HepG2 (cell line): ENCODE measurements around the gene PALMD. TPM values are rescaled to one million over a fixed set of nuclear protein-coding genes. Genes with fewer than 3 reads are reported as not detected.

ENCODE experiments used
- ATF5 ChIP-seq: sonication (generic); formaldehyde crosslinking; IDR thresholded peaks from 2 replicates; pipeline ENCODE4 v1.4.0; 2020; ENCODE audit warnings: mild to moderate bottlenecking, low read depth, missing genetic modification reagents
- DNMT1 ChIP-seq: sonication (generic); formaldehyde crosslinking; IDR thresholded peaks from 2 replicates; pipeline ENCODE4 v1.5.1; 2020; ENCODE audit warnings: mild to moderate bottlenecking, missing genetic modification reagents
- GABPB1 ChIP-seq: IDR thresholded peaks from 2 replicates; pipeline ENCODE4 v1.6.1; 2016; ENCODE audit warnings: mild to moderate bottlenecking, missing genetic modification reagents, moderate library complexity, missing compliant biosample characterization
- GZF1 ChIP-seq: sonication (generic); formaldehyde crosslinking; IDR thresholded peaks from 2 replicates; pipeline ENCODE4 v1.5.1; 2020; ENCODE audit warnings: mild to moderate bottlenecking, missing genetic modification reagents
- HDAC6 ChIP-seq: fragments of 200-600 bp; sonication (generic); IDR thresholded peaks from 2 replicates; pipeline ENCODE4 v1.7.0; 2017; ENCODE audit warnings: mild to moderate bottlenecking, antibody characterized with exemption, low read length, low read depth
- KDM5A ChIP-seq: fragments of 200-600 bp; sonication (generic); IDR thresholded peaks from 2 replicates; pipeline ENCODE4 v1.7.0; 2018; ENCODE audit warnings: antibody characterized with exemption, mild to moderate bottlenecking, low read length, borderline replicate concordance
- NFAT5 ChIP-seq: sonication (generic); formaldehyde crosslinking; IDR thresholded peaks from 2 replicates; pipeline ENCODE4 v1.4.0; 2020; ENCODE audit warnings: missing genetic modification reagents
- NFYB ChIP-seq: sonication (generic); formaldehyde crosslinking; IDR thresholded peaks from 2 replicates; pipeline ENCODE4 v1.4.0; 2020; ENCODE audit warnings: missing genetic modification reagents
- PTBP1 ChIP-seq: fragments of 200-400 bp; formaldehyde crosslinking; IDR thresholded peaks from 2 replicates; pipeline ENCODE4 v1.6.1; 2018; ENCODE audit warnings: low read length, low read depth; ENCODE audit not compliant: poor library complexity, severe bottlenecking
- RARG ChIP-seq: sonication (generic); formaldehyde crosslinking; IDR thresholded peaks from 2 replicates; pipeline ENCODE4 v1.4.0; 2020; ENCODE audit warnings: low read depth, mild to moderate bottlenecking, missing genetic modification reagents
- RELA ChIP-seq: sonication (generic); formaldehyde crosslinking; IDR thresholded peaks from 2 replicates; pipeline ENCODE4 v1.4.0; 2020; ENCODE audit warnings: missing genetic modification reagents
- SIN3B ChIP-seq: fragments of 150-350 bp; IDR thresholded peaks from 2 replicates; pipeline ENCODE4 v1.6.1; 2014; ENCODE audit warnings: low read length
- SKI ChIP-seq: fragments of 450-650 bp; IDR thresholded peaks from one replicate; pipeline ENCODE4 v1.6.1; 2018; ENCODE audit warnings: mild to moderate bottlenecking; ENCODE audit not compliant: partially characterized antibody
- TAF15 ChIP-seq: fragments of 200-400 bp; formaldehyde crosslinking; IDR thresholded peaks from one replicate; pipeline ENCODE4 v1.6.1; 2018; ENCODE audit warnings: mild to moderate bottlenecking, low read depth, low read length; ENCODE audit not compliant: poor library complexity, severe bottlenecking
- TOE1 ChIP-seq: sonication (generic); formaldehyde crosslinking; IDR thresholded peaks from 2 replicates; pipeline ENCODE4 v1.4.0; 2020; ENCODE audit warnings: mild to moderate bottlenecking, missing genetic modification reagents
- ZNF326 ChIP-seq: sonication (generic); formaldehyde crosslinking; IDR thresholded peaks from 2 replicates; pipeline ENCODE4 v1.4.0; 2020; ENCODE audit warnings: missing genetic modification reagents, borderline replicate concordance
- ZNF329 ChIP-seq: sonication (generic); formaldehyde crosslinking; IDR thresholded peaks from 2 replicates; pipeline ENCODE4 v1.9.0; 2021; ENCODE audit warnings: low read depth, mild to moderate bottlenecking, missing genetic modification reagents
- ZNF549 ChIP-seq: sonication (generic); formaldehyde crosslinking; IDR thresholded peaks from 2 replicates; pipeline ENCODE4 v1.5.0; 2020; ENCODE audit warnings: missing genetic modification reagents
- ZNF776 ChIP-seq: sonication (generic); formaldehyde crosslinking; IDR thresholded peaks from 2 replicates; pipeline ENCODE4 v1.4.0; 2020; ENCODE audit warnings: mild to moderate bottlenecking, missing genetic modification reagents
- polyA plus RNA-seq, 8 experiments: library from polyadenylated mRNA; depleted of rRNA in 3 of 8; stranded (reverse) in 7 of 8; unstranded in 1 of 8; fragments of >200 nt; fragmentation: Illumina TruSeq in 4 of 8; extraction: Trizol in 4 of 8; gene quantifications; 2 replicates each; pipeline versions ENCODE4 v1.2.1 to v1.2.3, GENCODE V29; 2011 to 2016; ENCODE audit warnings: low read depth in 4 of 8, missing spikeins in 1 of 8, mixed read lengths in 1 of 8; ENCODE audit not compliant: insufficient read depth in 1 of 8
- total RNA-seq, 5 experiments: library from RNA; depleted of rRNA; stranded (reverse); fragments of >200 nt; fragmentation: Illumina TruSeq; extraction: Trizol; gene quantifications; 2 replicates each; pipeline ENCODE4 v1.2.3, GENCODE V29; 2016; ENCODE audit warnings: low read depth in 1 of 5
- TF ChIP-seq, protein P1 (sequence below): sonication (generic); formaldehyde crosslinking; IDR thresholded peaks from 2 replicates; pipeline ENCODE4 v1.8.0; 2022; ENCODE audit warnings: missing genetic modification reagents, low read depth, mild to moderate bottlenecking, borderline replicate concordance
- TF ChIP-seq, protein P2 (sequence below): sonication (generic); formaldehyde crosslinking; IDR thresholded peaks from 2 replicates; pipeline ENCODE4 v1.4.0; 2020; ENCODE audit warnings: mild to moderate bottlenecking, missing genetic modification reagents
- TF ChIP-seq, protein P3 (sequence below): sonication (generic); formaldehyde crosslinking; IDR thresholded peaks from 2 replicates; pipeline ENCODE4 v1.4.0; 2020; ENCODE audit warnings: missing genetic modification reagents; ENCODE audit errors: not compliant biosample characterization
- TF ChIP-seq, protein P4 (sequence below): sonication (generic); formaldehyde crosslinking; IDR thresholded peaks from 2 replicates; pipeline ENCODE4 v1.4.0; 2020; ENCODE audit warnings: mild to moderate bottlenecking, missing genetic modification reagents

The PALMD gene
- total and polyA plus RNA-seq, 2 of the 13 experiments (the other 11 are each of a cell fraction or from before 2014, with no cell fraction given), result 5.5 to 31.1 TPM

GRCh38 chr1:99738858-99739465 is 93.0 kb downstream of the PALMD start (continued):
- TF ChIP-seq DNMT1 (CRISPR knock-in tag) (no peak), ZNF329 (CRISPR knock-in tag) (no peak), ATF5 (CRISPR knock-in tag) (no peak), GABPB1 (CRISPR knock-in tag) (no peak), SIN3B (no peak), ZNF776 (CRISPR knock-in tag) (no peak), SKI (peak; percentile 33), GZF1 (CRISPR knock-in tag) (no peak), RARG (CRISPR knock-in tag) (no peak), TAF15 (no peak), ZNF549 (CRISPR knock-in tag) (no peak), PTBP1 (no peak), RELA (no peak), TOE1 (CRISPR knock-in tag) (no peak), ZNF326 (CRISPR knock-in tag) (no peak), NFAT5 (CRISPR knock-in tag) (no peak), HDAC6 (no peak), NFYB (CRISPR knock-in tag) (no peak), KDM5A (no peak)
- TF ChIP-seq, protein P1, sequence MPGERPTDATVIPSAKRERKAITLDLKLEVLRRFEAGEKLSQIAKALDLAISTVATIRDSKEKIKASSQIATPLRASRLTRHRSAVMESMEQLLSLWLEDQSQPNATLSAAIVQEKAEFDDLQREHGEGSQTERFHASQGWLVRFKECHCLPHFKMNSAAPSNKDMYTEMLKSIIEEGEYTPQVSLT (CRISPR knock-in tag), result no peak
- TF ChIP-seq, protein P2, sequence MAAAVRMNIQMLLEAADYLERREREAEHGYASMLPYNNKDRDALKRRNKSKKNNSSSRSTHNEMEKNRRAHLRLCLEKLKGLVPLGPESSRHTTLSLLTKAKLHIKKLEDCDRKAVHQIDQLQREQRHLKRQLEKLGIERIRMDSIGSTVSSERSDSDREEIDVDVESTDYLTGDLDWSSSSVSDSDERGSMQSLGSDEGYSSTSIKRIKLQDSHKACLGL (CRISPR knock-in tag), result no peak
- TF ChIP-seq, protein P3, sequence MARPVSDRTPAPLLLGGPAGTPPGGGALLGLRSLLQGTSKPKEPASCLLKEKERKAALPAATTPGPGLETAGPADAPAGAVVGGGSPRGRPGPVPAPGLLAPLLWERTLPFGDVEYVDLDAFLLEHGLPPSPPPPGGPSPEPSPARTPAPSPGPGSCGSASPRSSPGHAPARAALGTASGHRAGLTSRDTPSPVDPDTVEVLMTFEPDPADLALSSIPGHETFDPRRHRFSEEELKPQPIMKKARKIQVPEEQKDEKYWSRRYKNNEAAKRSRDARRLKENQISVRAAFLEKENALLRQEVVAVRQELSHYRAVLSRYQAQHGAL (CRISPR knock-in tag), result no peak
- TF ChIP-seq, protein P4, sequence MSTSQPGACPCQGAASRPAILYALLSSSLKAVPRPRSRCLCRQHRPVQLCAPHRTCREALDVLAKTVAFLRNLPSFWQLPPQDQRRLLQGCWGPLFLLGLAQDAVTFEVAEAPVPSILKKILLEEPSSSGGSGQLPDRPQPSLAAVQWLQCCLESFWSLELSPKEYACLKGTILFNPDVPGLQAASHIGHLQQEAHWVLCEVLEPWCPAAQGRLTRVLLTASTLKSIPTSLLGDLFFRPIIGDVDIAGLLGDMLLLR (CRISPR knock-in tag), result no peak
